H1 (cell line): ENCODE results near the gene STX16. TPM values are rescaled to one million over a fixed set of nuclear protein-coding genes. Genes with fewer than 3 reads are reported as not detected.

ENCODE experiments used
- CTCF ChIA-PET: fragments of 300-600 bp; sonication (Branson Sonifier 250); formaldehyde crosslinking; loops from one replicate; lab custom pipeline; 2021; ENCODE audit not compliant: partially characterized antibody; lab: Charles Lee
- POLR2A ChIA-PET: fragments of 300-600 bp; sonication (Branson Sonifier 250); formaldehyde crosslinking; loops from one replicate; lab custom pipeline; 2021; ENCODE audit warnings: inconsistent platforms; ENCODE audit not compliant: partially characterized antibody; lab: Charles Lee
- DNase-seq, 2 experiments: peaks; one replicate each; pipeline versions ENCODE4 v3.0.0 to v3.0.0-alpha.2; 2010 to 2022; ENCODE audit warnings: low spot score in 2 of 2, low read depth in 1 of 2, mixed read lengths in 1 of 2
- FAIRE-seq: peaks from 2 replicates; lab custom pipeline; 2011; peaks lifted over from hg19 to GRCh38; lab: Jason Lieb, UNC
- H2AFZ ChIP-seq: 2 replicates; pipeline ENCODE4 v1.8.1; 2012; ENCODE audit warnings: low read length, inconsistent platforms
- H2AK5ac ChIP-seq: 2 replicates; pipeline ENCODE4 v1.6.1; 2013; ENCODE audit warnings: low read depth, low read length
- H2BK120ac ChIP-seq: replicated peaks from 2 replicates; pipeline ENCODE3; 2013; ENCODE audit warnings: low read depth, low read length, inconsistent platforms
- H2BK12ac ChIP-seq: 2 replicates; pipeline ENCODE4 v1.6.1; 2013; ENCODE audit warnings: low read depth, low read length
- H2BK15ac ChIP-seq: 2 replicates; pipeline ENCODE4 v1.6.1; 2013; ENCODE audit warnings: low read length
- H2BK20ac ChIP-seq: 2 replicates; pipeline ENCODE4 v1.6.1; 2013; ENCODE audit warnings: low read length
- H2BK5ac ChIP-seq: 2 replicates; pipeline ENCODE4 v1.6.1; 2013; ENCODE audit warnings: low read depth, low read length
- H3K14ac ChIP-seq: 2 replicates; pipeline ENCODE4 v1.6.1; 2013; ENCODE audit warnings: inconsistent platforms; ENCODE audit not compliant: insufficient read length
- H3K18ac ChIP-seq: 2 replicates; pipeline ENCODE4 v1.6.1; 2013; ENCODE audit warnings: low read length; ENCODE audit errors: extremely low read depth
- H3K23ac ChIP-seq: 2 replicates; pipeline ENCODE4 v1.6.1; 2013; ENCODE audit warnings: inconsistent platforms; ENCODE audit not compliant: insufficient read length
- H3K23me2 ChIP-seq: 2 replicates; pipeline ENCODE4 v1.6.1; 2013; ENCODE audit warnings: low read depth, low read length
- H3K27ac ChIP-seq: 2 replicates; pipeline ENCODE4 v1.6.1; 2011; ENCODE audit warnings: low read depth, low read length, inconsistent platforms
- H3K27me3 ChIP-seq, 4 experiments: replicated peaks in 1 of 4; 1 replicate in 1 of 4; 2 replicates in 3 of 4; pipeline versions ENCODE4 v1.6.1 to v1.8.1; 2011 to 2013; ENCODE audit warnings: low read length in 3 of 4, mild to moderate bottlenecking in 3 of 4, inconsistent platforms in 2 of 4, mixed read lengths in 2 of 4, moderate library complexity in 1 of 4; ENCODE audit not compliant: control insufficient read depth in 3 of 4, insufficient read depth in 3 of 4; ENCODE audit errors: extremely low read depth in 1 of 4
- H3K36me3 ChIP-seq, 4 experiments: 2 replicates each; pipeline versions ENCODE4 v1.6.1 to v1.8.1; 2011 to 2013; ENCODE audit warnings: mild to moderate bottlenecking in 4 of 4, low read length in 3 of 4, moderate library complexity in 2 of 4, control low read depth in 1 of 4, inconsistent platforms in 1 of 4; ENCODE audit not compliant: insufficient read depth in 4 of 4, control insufficient read depth in 2 of 4
- H3K4ac ChIP-seq: replicated peaks from 2 replicates; pipeline ENCODE3; 2013; ENCODE audit warnings: low read length, low read depth, mixed read lengths, inconsistent platforms; ENCODE audit not compliant: insufficient read length
- H3K4me1 ChIP-seq, 4 experiments: replicated peaks in 1 of 4; 1 replicate in 1 of 4; 2 replicates in 3 of 4; pipeline versions ENCODE4 v1.6.1 to v1.8.1; 2011 to 2013; ENCODE audit warnings: low read length in 3 of 4, inconsistent platforms in 2 of 4, mixed read lengths in 1 of 4; ENCODE audit not compliant: insufficient read depth in 4 of 4, control insufficient read depth in 3 of 4
- H3K4me2 ChIP-seq, 2 experiments: 2 replicates each; pipeline versions ENCODE4 v1.6.1 to v1.8.1; 2011 to 2013; ENCODE audit warnings: low read depth in 2 of 2, low read length in 2 of 2, control low read depth in 1 of 2, inconsistent platforms in 1 of 2, mild to moderate bottlenecking in 1 of 2; ENCODE audit not compliant: insufficient read depth in 1 of 2
- H3K4me3 ChIP-seq, 4 experiments: fragments of 200-600, 300-600 bp in 1 of 4; sonication (generic), shearing (Covaris generic), sonication (Bioruptor Twin) in 1 of 4; 2 replicates each; pipeline versions ENCODE4 v1.5.1 to v1.8.1; 2011 to 2016; ENCODE audit warnings: low read length in 4 of 4, low read depth in 3 of 4, control low read depth in 2 of 4, inconsistent platforms in 2 of 4, mild to moderate bottlenecking in 2 of 4, mixed read lengths in 1 of 4, moderate library complexity in 1 of 4; ENCODE audit not compliant: insufficient read depth in 2 of 4; ENCODE audit errors: extremely low read depth in 1 of 4
- H3K56ac ChIP-seq: replicated peaks from 2 replicates; pipeline ENCODE3; 2013; ENCODE audit warnings: low read depth, mild to moderate bottlenecking, mixed read lengths, low read length, inconsistent platforms; ENCODE audit not compliant: insufficient read length
- H3K79me1 ChIP-seq: 2 replicates; pipeline ENCODE4 v1.6.1; 2013; ENCODE audit warnings: low read depth, low read length, control low read depth
- H3K79me2 ChIP-seq, 2 experiments: 2 replicates each; pipeline versions ENCODE4 v1.6.1 to v1.8.1; 2012 to 2013; ENCODE audit warnings: low read length in 2 of 2, mild to moderate bottlenecking in 2 of 2, inconsistent platforms in 1 of 2; ENCODE audit not compliant: insufficient read depth in 2 of 2, control insufficient read depth in 1 of 2
- H3K9ac ChIP-seq, 4 experiments: replicated peaks in 1 of 4; 1 replicate in 1 of 4; 2 replicates in 3 of 4; pipeline versions ENCODE4 v1.6.1 to v1.8.1; 2011 to 2013; ENCODE audit warnings: low read depth in 3 of 4, low read length in 3 of 4, control low read depth in 2 of 4, mild to moderate bottlenecking in 2 of 4, moderate library complexity in 2 of 4, inconsistent platforms in 1 of 4; ENCODE audit errors: extremely low read depth in 1 of 4
- H3K9me3 ChIP-seq, 2 experiments: 2 replicates each; pipeline versions ENCODE4 v1.6.1 to v1.8.1; 2012 to 2013; ENCODE audit warnings: mild to moderate bottlenecking in 2 of 2, moderate library complexity in 2 of 2, control low read depth in 1 of 2, inconsistent platforms in 1 of 2, low read depth in 1 of 2, low read length in 1 of 2, mixed read lengths in 1 of 2; ENCODE audit not compliant: insufficient read depth in 2 of 2
- H4K20me1 ChIP-seq, 2 experiments: replicated peaks in 1 of 2; 2 replicates each; pipeline versions ENCODE3 to v1.8.1; 2011 to 2013; ENCODE audit warnings: inconsistent platforms in 2 of 2, low read length in 2 of 2, mild to moderate bottlenecking in 1 of 2; ENCODE audit not compliant: insufficient read depth in 2 of 2, control insufficient read depth in 1 of 2
- H4K5ac ChIP-seq: 2 replicates; pipeline ENCODE4 v1.6.1; 2013; ENCODE audit warnings: low read length, low read depth, mixed read lengths, inconsistent platforms; ENCODE audit not compliant: insufficient read length
- H4K8ac ChIP-seq: 2 replicates; pipeline ENCODE4 v1.8.0; 2013; ENCODE audit warnings: mild to moderate bottlenecking, moderate library complexity, low read length, inconsistent platforms; ENCODE audit not compliant: insufficient read depth; ENCODE audit errors: extremely low read depth
- H4K91ac ChIP-seq: replicated peaks from 2 replicates; pipeline ENCODE3; 2013; ENCODE audit warnings: low read length, mixed read lengths, inconsistent platforms; ENCODE audit not compliant: insufficient read length
- CREB1 ChIP-seq: IDR thresholded peaks from 2 replicates; pipeline ENCODE4 v1.6.1; 2012; ENCODE audit warnings: inconsistent platforms
- JUN ChIP-seq: IDR thresholded peaks from 2 replicates; pipeline ENCODE4 v1.6.1; 2011; ENCODE audit warnings: low read depth, mild to moderate bottlenecking, improper control_type of control experiment, low read length
- WGBS, 2 experiments: shearing (Covaris generic) in 1 of 2; methylation state at CpG; one replicate each; pipeline versions ENCODE4 v1.1.6 to v1.1.7; 2013 to 2015; ENCODE audit warnings: low lambda C conversion rate in 2 of 2, mixed read lengths in 2 of 2, inconsistent platforms in 1 of 2, low coverage in 1 of 2, missing lambda C conversion rate in 1 of 2; ENCODE audit not compliant: insufficient replicate concordance in 2 of 2, insufficient coverage in 1 of 2, insufficient read length in 1 of 2; ENCODE audit errors: extremely low coverage in 1 of 2, missing lambda C conversion rate in 1 of 2; 5-methylcytosine and 5-hydroxymethylcytosine counted together
- polyA plus RNA-seq, 7 experiments: library from polyadenylated mRNA; depleted of rRNA in 3 of 7; stranded (reverse) in 5 of 7; unstranded in 2 of 7; fragments of >200 nt in 5 of 7; fragments of 200-250 nt in 2 of 7; gene quantifications; 1 replicate in 5 of 7; 2 replicates in 1 of 7; 4 replicates in 1 of 7; pipeline versions ENCODE4 v1.2.1 to v1.2.3, GENCODE V29; 2011 to 2013; ENCODE audit warnings: missing spikeins in 2 of 7, mixed read lengths in 2 of 7
- total RNA-seq: library from RNA; stranded (reverse); fragmentation: NEBNext Ultra II Directional; extraction: Animal tissue kit (Norgen Biotek cat#: 25700); gene quantifications from 2 replicates; pipeline ENCODE4 v1.2.1, GENCODE V29; 2021

STX16 gene
- total and polyA plus RNA-seq, 2 of the 8 experiments (the other 6 are each of a cell fraction or from before 2014, with no cell fraction given), result 45.2 to 61.6 TPM

DNA sequence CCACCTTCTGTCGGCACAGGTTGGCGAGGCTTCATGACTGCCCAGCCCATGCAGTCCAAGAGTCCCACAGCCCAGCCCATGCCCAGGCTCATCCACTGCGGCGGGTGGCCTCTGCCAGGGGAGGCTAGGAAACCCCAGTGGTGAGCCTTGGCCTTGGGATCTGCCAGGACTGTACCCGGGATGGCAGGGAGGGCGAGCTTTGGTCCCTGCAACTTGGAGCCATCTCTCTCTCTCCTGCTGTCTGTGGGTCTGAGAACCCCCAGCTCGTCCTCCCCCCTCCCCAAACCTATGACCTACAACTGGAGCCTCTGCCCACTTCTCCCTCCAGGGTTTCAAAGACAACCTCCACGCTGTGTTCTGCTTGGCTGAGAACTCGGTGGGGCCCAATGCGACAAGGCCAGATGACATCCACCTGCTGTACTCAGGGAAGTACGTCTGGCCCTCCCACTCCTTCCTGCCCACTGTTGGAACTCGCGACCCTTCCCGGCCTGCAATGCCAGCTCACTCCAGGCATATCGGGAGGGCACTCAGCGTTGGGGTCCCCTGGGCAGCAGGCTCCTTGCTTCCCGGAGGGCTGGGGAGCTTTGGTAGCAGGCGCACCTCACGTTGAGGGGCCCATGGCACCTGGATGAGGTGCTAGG is 61.2 kb downstream of the STX16 start:
- Histone ChIP-seq H3K4me3 (no peak overlapping the region), H3K9ac (no peak overlapping the region), H3K4me1 (no peaks in the 10 kb centered on the region; a peak in 2 of 7 replicates), H4K5ac (no peak overlapping the region), H3K56ac (no peak overlapping the region), H3K9me3 (no peaks in the 10 kb centered on the region), H4K91ac (no peak overlapping the region), H3K79me2 (no peaks in the 10 kb centered on the region), H3K23ac (no peak overlapping the region), H3K27me3 (no peaks in the 10 kb centered on the region), H2AK5ac (no peak overlapping the region), H3K4ac (no peak overlapping the region), H3K4me2 (no peak overlapping the region), H3K14ac (no peak overlapping the region), H2BK15ac (no peak overlapping the region), H2BK5ac (no peak overlapping the region), H2AFZ (no peak overlapping the region), H2BK20ac (no peak overlapping the region), H4K20me1 (peaks cover 0 to 2% of the 10 kb centered on the region in 2 experiments), H2BK12ac (no peak overlapping the region; the same call in 1 of the 2 replicates), H3K23me2 (no peaks in the 10 kb centered on the region), H3K36me3 (no peaks in the 10 kb centered on the region), H4K8ac (no peak overlapping the region), H2BK120ac (no peak overlapping the region), H3K18ac (no peak overlapping the region), H3K27ac (no peak overlapping the region; the same call in 1 of the 2 replicates), H3K79me1 (no peaks in the 10 kb centered on the region)
- CTCF ChIA-PET, result interaction anchor here (0.7 to 4.3 kb wide), 7 partner anchors 9 to 100 kb away, joined by 3 to 16 read pairs (median 3); partner anchors contain the start of gene STX16
- peak in 1 of 2 experiments; percentile 34 for DNase-seq
- POLR2A ChIA-PET, result interaction anchor here (0.7 to 10.9 kb wide), 11 partner anchors 8 to 135 kb away, joined by 3 to 188 read pairs (median 4); partner anchors contain the start of gene STX16
- no peak for FAIRE-seq
- 86% methylated on average over 18 of the region's 19 CpGs; no CpG with 5 or more reads in 1 of the 2 experiments for WGBS, 2 experiments
- TF ChIP-seq CREB1, result no peak
- TF ChIP-seq JUN, result no peak
